Progenitor cell of endocrine pancreas (in vitro differentiated cells): ENCODE measurements around the gene NTN4. TPM values are rescaled to one million over a fixed set of nuclear protein-coding genes. Genes with fewer than 3 reads are reported as not detected.
"Not testable (repeated sequence)": the region's sequence is repeated elsewhere in the genome, so short reads cannot be mapped to it uniquely, and the experiment has no call there.

ENCODE experiments used
- DNase-seq: peaks from one replicate; pipeline ENCODE4 v3.0.0; 2021; ENCODE audit warnings: low spot score; ENCODE audit not compliant: unreplicated experiment
- H3K27ac Mint-ChIP-seq: 2 replicates; pipeline ENCODE4 v1.8.0; 2021; ENCODE audit warnings: mild to moderate bottlenecking, moderate library complexity, mixed read lengths
- H3K27me3 Mint-ChIP-seq: 2 replicates; pipeline ENCODE4 v1.8.0; 2021; ENCODE audit warnings: mixed read lengths
- H3K36me3 Mint-ChIP-seq: 2 replicates; pipeline ENCODE4 v1.8.0; 2022; ENCODE audit warnings: mixed read lengths; ENCODE audit not compliant: insufficient read depth
- H3K4me1 Mint-ChIP-seq: 2 replicates; pipeline ENCODE4 v1.8.0; 2021; ENCODE audit warnings: low read depth, mixed read lengths
- H3K4me3 Mint-ChIP-seq: 2 replicates; pipeline ENCODE4 v1.8.0; 2021; ENCODE audit warnings: low read depth, mild to moderate bottlenecking, moderate library complexity, mixed read lengths
- H3K9me3 Mint-ChIP-seq: 2 replicates; pipeline ENCODE4 v1.8.0; 2021; ENCODE audit warnings: low read depth, mixed read lengths
- total RNA-seq: library from RNA; stranded (reverse); gene quantifications from 2 replicates; pipeline ENCODE4 v1.2.1, GENCODE V29; 2021
- TF ChIP-seq, protein P1 (sequence below): fragments of 200-600 bp; sonication (generic); IDR thresholded peaks from one replicate; pipeline ENCODE4 v1.5.0; 2021; ENCODE audit warnings: antibody characterized with exemption, mild to moderate bottlenecking; ENCODE audit not compliant: unreplicated experiment

NTN4 gene
- total RNA-seq, 1 donor from 2014 or later = 7.4 TPM

DNA sequence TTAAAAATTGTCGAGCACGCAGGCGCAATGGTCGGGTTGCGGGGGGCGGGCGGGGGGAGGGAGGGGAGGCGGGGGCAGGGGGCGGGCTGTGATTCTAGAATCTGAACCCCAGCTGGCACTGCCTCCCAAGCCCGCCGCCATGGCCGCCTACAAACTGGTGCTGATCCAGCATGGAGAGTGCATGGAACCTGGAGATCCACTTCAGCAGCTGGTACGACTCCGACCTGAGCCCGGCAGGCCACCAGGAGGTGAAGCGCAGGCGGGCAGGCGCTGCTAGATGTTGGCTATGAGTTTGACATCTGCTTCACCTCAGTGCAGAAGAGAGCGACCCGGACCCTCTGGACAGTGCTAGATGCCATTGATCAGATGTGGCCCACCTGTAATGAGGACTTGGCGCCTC is 118.4 kb downstream of the NTN4 start:
- DNase-seq = no peak
- Mint-ChIP-seq H3K9me3 (no peaks in the 10 kb centered on the region), H3K27ac (no peak overlapping the region), H3K36me3 (no peaks in the 10 kb centered on the region), H3K4me3 (no peak overlapping the region), H3K27me3 (no peaks in the 10 kb centered on the region), H3K4me1 (peaks cover 2% of the 10 kb centered on the region)
- TF ChIP-seq, protein P1, sequence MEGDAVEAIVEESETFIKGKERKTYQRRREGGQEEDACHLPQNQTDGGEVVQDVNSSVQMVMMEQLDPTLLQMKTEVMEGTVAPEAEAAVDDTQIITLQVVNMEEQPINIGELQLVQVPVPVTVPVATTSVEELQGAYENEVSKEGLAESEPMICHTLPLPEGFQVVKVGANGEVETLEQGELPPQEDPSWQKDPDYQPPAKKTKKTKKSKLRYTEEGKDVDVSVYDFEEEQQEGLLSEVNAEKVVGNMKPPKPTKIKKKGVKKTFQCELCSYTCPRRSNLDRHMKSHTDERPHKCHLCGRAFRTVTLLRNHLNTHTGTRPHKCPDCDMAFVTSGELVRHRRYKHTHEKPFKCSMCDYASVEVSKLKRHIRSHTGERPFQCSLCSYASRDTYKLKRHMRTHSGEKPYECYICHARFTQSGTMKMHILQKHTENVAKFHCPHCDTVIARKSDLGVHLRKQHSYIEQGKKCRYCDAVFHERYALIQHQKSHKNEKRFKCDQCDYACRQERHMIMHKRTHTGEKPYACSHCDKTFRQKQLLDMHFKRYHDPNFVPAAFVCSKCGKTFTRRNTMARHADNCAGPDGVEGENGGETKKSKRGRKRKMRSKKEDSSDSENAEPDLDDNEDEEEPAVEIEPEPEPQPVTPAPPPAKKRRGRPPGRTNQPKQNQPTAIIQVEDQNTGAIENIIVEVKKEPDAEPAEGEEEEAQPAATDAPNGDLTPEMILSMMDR = no peak

DNA sequence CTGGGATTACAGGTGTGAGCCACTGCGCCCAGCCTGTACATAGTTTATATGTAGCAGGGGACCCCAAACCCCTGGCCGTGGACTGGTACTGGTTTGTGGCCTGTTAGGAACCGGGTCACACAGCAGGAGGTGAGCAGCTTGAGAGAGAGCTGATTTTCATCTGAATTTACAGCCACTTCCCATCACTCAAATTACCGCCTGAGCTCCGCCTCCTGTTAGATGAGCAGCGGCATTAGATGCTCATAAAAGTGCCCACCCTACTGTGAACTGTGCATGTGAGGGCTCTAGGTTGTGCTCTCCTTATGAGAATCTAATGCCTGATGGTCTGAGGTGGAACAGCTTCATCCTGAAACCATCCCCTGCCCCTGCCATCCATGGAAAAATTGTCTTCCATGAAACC is 119.3 kb downstream of the NTN4 start:
- H3K36me3 Mint-ChIP-seq = peaks cover 1% of the 10 kb centered on the region
- H3K4me3 Mint-ChIP-seq = no peak overlapping the region
- no peak overlapping the region for H3K27ac Mint-ChIP-seq
- H3K27me3 Mint-ChIP-seq = no peaks in the 10 kb centered on the region
- peaks cover 2% of the 10 kb centered on the region for H3K4me1 Mint-ChIP-seq
- no peaks in the 10 kb centered on the region for H3K9me3 Mint-ChIP-seq
- TF ChIP-seq, protein P1 = no peak
- DNase-seq = no peak

DNA sequence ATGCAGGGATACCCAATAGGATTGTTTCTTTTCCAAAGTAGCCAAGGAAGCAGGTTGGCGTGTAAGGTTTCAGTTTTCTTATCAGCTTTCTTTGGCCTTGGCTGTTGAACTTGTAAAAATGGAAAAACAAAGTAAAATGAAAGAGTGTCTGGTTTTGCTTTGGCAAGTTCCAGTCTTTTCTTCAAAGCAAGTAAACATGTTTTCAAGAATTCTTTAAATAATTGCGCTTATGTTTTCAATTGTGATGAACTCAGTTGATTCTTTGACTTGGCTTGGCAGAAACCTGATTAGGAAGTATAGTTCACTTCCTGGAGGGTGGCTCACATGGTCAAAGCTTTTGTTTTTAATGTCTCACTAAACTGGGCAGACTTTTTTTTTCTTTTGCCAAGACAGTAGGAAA is 127.0 kb downstream of the NTN4 start:
- TF ChIP-seq, protein P1 = no peak
- no peak overlapping the region for H3K4me3 Mint-ChIP-seq
- H3K36me3 Mint-ChIP-seq = peaks cover 1% of the 10 kb centered on the region
- H3K4me1 Mint-ChIP-seq = peaks cover 5% of the 10 kb centered on the region
- no peak overlapping the region for H3K27ac Mint-ChIP-seq
- DNase-seq = no peak
- H3K27me3 Mint-ChIP-seq = no peaks in the 10 kb centered on the region
- no peaks in the 10 kb centered on the region for H3K9me3 Mint-ChIP-seq

DNA sequence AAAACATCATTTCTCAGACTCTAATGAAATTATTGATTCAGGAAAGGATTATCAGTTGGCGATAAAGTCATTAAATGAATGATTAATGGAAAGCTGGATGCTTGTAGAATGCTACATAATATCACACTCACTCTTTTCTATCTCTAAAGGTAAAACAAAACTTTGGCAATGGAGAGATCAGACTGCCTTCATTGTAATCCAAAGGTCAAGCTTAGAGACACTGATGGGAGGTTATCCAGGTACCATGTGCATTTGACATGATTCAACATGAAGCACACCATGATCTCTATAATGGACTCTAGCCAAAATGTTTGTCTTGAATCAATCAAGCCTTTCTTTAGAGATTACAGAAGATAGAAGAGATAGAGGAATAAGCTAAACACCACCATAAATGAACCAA is 129.2 kb downstream of the NTN4 start:
- Mint-ChIP-seq H3K27ac (no peak overlapping the region), H3K9me3 (no peaks in the 10 kb centered on the region), H3K4me3 (no peak overlapping the region), H3K27me3 (no peaks in the 10 kb centered on the region), H3K36me3 (no peaks in the 10 kb centered on the region), H3K4me1 (peaks cover 5% of the 10 kb centered on the region)
- DNase-seq = no peak
- TF ChIP-seq, protein P1 = no peak

DNA sequence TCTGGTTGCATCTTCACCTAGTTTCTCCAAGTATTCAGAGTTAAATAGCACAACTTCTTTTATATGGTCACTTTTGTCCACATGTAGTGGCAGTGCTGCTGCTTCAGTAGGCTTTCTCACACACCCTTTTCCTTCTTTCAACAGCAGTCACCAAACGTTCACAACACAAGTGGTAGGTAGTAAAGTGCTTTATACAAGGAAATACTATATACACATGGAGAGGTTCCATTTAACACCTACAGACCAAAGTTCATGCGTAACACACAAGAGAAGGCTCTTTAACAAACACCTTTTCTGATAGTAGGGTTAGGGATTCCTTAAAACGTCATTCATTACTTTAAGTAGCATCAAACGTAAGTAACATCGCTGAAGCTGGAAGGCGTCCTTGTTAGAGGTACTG is 132.2 kb downstream of the NTN4 start:
- Mint-ChIP-seq H3K9me3 (peaks cover 4% of the 10 kb centered on the region), H3K27me3 (no peaks in the 10 kb centered on the region), H3K36me3 (no peaks in the 10 kb centered on the region), H3K4me3 (no peak overlapping the region), H3K27ac (no peak overlapping the region), H3K4me1 (peaks cover 9% of the 10 kb centered on the region)
- DNase-seq = no peak
- TF ChIP-seq, protein P1 = no peak

DNA sequence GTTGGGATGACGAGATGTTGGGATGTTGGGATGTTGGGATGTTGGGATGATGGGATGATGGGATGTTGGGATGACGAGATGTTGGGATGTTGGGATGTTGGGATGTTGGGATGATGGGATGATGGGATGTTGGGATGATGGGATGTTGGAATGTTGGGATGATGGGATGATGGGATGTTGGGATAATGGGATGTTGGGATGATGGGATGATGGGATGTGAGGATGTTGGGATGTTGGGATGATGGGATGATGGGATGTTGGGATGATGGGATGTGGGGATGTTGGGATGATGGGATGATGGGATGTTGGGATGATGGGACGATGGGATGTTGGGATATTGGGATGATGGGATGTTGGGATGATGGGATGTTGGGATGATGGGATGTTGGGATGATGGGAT is 135.9 kb downstream of the NTN4 start:
- DNase-seq, H3K27me3 Mint-ChIP-seq, H3K27ac Mint-ChIP-seq, H3K9me3 Mint-ChIP-seq, H3K4me3 Mint-ChIP-seq, H3K36me3 Mint-ChIP-seq: not testable (repeated sequence)
- peaks cover 11% of the 10 kb centered on the region for H3K4me1 Mint-ChIP-seq
